Measurements from ENCODE around the gene GATB. TPM values are rescaled to one million over a fixed set of nuclear protein-coding genes. Genes with fewer than 3 reads are reported as not detected.

GATB gene
- total RNA-seq, 4 donors from 2014 or later = 34.3 to 66.3 (median 47.2) TPM

DNA sequence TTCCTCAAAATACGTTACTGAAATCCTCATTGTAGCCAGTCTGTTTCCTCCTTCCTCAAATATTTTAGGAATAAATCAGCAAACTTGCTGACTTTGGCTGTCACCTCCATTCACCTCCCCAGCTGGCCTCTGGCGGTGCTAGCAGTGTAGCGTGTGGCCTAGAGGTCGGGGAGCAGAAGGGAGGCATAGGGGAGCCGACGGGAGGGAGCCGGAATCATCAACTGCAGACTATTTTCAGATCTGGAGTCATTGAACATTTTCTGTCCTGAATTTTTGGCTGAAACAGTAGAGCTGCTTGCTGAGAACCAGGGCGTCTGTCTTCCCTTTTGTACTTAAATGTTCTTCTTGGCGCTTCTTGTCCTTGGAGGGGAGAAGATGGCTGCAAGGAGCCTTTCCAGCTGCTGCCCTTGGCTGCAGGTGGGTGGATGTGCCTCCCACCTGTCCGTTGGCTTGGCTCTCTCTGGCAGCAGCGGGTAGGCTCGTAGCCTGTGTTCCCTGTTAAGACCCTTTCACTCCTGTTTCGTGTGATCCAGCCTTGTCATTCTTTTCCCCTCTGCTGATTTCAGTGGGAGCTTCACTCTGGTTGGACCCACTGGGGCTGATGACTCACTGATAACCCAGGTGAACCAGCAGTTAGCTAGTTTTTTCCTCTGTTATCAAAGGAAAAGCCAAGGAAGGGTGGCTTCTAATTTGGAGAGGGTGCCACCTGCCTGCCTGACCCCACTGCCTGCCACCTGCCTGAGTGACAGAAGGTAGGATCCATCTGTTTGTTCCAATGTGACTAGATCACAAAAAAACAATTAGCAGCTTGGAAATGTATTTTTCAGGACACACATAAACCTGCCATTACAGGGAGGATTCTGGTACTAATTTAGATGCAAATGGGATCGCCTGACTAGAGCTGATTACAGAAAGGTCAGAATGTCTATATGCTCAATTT is 135.9 kb downstream of the GATB start:
- WGBS = 75% methylated on average over 14 of the region's 14 CpGs
- Histone ChIP-seq H3K27me3 (no peaks in the 10 kb centered on the region), H3K36me3 (peaks cover 4% of the 10 kb centered on the region), H3K4me1 (no peaks in the 10 kb centered on the region), H3K9me3 (no peaks in the 10 kb centered on the region), H3K27ac (no peak overlapping the region), H3K4me3 (no peak overlapping the region)
- DNase-seq (ENCODE audit: low spot score in 2 of 2) = no peak
- no peak for TF ChIP-seq POLR2AphosphoS5 (IDR thresholded peaks at IDR 0.05)
- TF ChIP-seq, protein P1, sequence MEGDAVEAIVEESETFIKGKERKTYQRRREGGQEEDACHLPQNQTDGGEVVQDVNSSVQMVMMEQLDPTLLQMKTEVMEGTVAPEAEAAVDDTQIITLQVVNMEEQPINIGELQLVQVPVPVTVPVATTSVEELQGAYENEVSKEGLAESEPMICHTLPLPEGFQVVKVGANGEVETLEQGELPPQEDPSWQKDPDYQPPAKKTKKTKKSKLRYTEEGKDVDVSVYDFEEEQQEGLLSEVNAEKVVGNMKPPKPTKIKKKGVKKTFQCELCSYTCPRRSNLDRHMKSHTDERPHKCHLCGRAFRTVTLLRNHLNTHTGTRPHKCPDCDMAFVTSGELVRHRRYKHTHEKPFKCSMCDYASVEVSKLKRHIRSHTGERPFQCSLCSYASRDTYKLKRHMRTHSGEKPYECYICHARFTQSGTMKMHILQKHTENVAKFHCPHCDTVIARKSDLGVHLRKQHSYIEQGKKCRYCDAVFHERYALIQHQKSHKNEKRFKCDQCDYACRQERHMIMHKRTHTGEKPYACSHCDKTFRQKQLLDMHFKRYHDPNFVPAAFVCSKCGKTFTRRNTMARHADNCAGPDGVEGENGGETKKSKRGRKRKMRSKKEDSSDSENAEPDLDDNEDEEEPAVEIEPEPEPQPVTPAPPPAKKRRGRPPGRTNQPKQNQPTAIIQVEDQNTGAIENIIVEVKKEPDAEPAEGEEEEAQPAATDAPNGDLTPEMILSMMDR (IDR thresholded peaks at IDR 0.05) = no peak
- TF ChIP-seq EP300 (IDR thresholded peaks at IDR 0.05) = no peak
- no peak for TF ChIP-seq POLR2A (IDR thresholded peaks at IDR 0.05)
